GM12892 (cell line): ENCODE measurements around the gene FOXI2.

ENCODE experiments used
- POLR2A ChIP-seq: IDR thresholded peaks from 2 replicates; pipeline ENCODE4 v1.6.1; 2011; ENCODE audit warnings: low read depth, low read length, control low read depth
- POLR2AphosphoS5 ChIP-seq: IDR thresholded peaks from 2 replicates; pipeline ENCODE4 v1.6.1; 2011; ENCODE audit warnings: low read depth, low read length, control low read depth
- TAF1 ChIP-seq: IDR thresholded peaks from 2 replicates; pipeline ENCODE4 v1.6.1; 2011; ENCODE audit warnings: low read depth, mild to moderate bottlenecking, control low read depth, low read length, borderline replicate concordance

- no peak for TF ChIP-seq POLR2A
- no peak for TF ChIP-seq POLR2AphosphoS5
- TF ChIP-seq TAF1, result no peak
Observed at GRCh38 chr10:127739908-127740307, 2.9 kb downstream of the FOXI2 start.
